Measurements from ENCODE around the gene C10orf53. TPM values are rescaled to one million over a fixed set of nuclear protein-coding genes. Genes with fewer than 3 reads are reported as not detected.

The C10orf53 gene
- total RNA-seq, 2 experiments from 2014 or later = not detected

DNA sequence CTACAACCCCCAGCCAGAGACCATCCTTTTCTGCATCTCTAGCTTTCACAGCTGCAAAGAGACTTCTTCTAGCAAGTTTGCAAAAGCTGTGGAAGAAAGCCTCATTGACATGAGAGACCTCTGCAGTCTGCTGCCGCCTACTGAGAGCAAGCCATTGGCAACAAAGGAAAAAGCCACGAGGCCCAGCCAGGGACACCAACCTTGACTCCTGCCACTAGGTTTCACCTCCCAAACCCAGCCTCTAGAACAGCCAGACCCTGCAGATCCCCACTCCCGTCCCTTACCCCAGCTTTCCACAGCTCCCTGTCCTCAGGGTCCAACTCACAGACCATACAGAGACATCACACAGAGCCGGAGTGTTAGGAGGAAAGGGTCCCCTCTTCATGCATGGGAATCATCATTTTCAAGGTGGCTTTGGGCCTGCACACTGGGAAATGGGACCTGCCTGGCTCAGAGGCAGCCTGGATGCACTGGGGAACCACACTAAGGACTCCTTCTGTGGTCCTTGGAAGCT lies 14.6 kb upstream of the C10orf53 start:
- no peak overlapping the region for H3K4me3 ChIP-seq (ENCODE audit: low read length)
- H3K36me3 Mint-ChIP-seq (ENCODE audit: low read depth) = no peaks in the 10 kb centered on the region
- ATAC-seq (ENCODE audit: poor library complexity) = no peak

GRCh38 chr10:49666054-49666615 lies 13.3 kb upstream of the C10orf53 start:
- H3K27me3 ChIP-seq (ENCODE audit: control insufficient read depth in 1 of 2, insufficient read depth in 2 of 2, low read length in 2 of 2) = peaks cover 11 to 13% of the 10 kb centered on the region in 2 experiments
- H3K9me3 Mint-ChIP-seq = no peaks in the 10 kb centered on the region
- ChIA-PET POLR2A (no interaction called here), CTCF (no interaction called here)
- H3K27me3 Mint-ChIP-seq = peaks cover 22% of the 10 kb centered on the region
- intact Hi-C loops (cut with DNase I, micrococcal nuclease) = no loop called here
- no peak overlapping the region for H3K27ac ChIP-seq (ENCODE audit: low read depth in 1 of 2, low read length in 2 of 2)
- no peaks in the 10 kb centered on the region for H3K4me1 Mint-ChIP-seq (ENCODE audit: low read depth)
- DNase-seq (no peak), ATAC-seq (ENCODE audit: poor library complexity) (no peak)
- H3K27ac Mint-ChIP-seq = no peak overlapping the region
- H3K4me1 ChIP-seq (ENCODE audit: insufficient read depth, low read length) = no peaks in the 10 kb centered on the region
- no peak overlapping the region for H3K4me3 Mint-ChIP-seq
- no peak overlapping the region for H3K4me3 ChIP-seq (ENCODE audit: low read length)
- no peaks in the 10 kb centered on the region for H3K36me3 ChIP-seq (ENCODE audit: insufficient read depth, low read length)
- no peaks in the 10 kb centered on the region for H3K36me3 Mint-ChIP-seq (ENCODE audit: low read depth)
- peaks cover 0 to 5% of the 10 kb centered on the region in 2 experiments for H3K9me3 ChIP-seq (ENCODE audit: control insufficient read depth in 1 of 2, insufficient read depth in 1 of 2, low read length in 2 of 2)
- TF ChIP-seq, protein P1, sequence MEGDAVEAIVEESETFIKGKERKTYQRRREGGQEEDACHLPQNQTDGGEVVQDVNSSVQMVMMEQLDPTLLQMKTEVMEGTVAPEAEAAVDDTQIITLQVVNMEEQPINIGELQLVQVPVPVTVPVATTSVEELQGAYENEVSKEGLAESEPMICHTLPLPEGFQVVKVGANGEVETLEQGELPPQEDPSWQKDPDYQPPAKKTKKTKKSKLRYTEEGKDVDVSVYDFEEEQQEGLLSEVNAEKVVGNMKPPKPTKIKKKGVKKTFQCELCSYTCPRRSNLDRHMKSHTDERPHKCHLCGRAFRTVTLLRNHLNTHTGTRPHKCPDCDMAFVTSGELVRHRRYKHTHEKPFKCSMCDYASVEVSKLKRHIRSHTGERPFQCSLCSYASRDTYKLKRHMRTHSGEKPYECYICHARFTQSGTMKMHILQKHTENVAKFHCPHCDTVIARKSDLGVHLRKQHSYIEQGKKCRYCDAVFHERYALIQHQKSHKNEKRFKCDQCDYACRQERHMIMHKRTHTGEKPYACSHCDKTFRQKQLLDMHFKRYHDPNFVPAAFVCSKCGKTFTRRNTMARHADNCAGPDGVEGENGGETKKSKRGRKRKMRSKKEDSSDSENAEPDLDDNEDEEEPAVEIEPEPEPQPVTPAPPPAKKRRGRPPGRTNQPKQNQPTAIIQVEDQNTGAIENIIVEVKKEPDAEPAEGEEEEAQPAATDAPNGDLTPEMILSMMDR (IDR thresholded peaks at IDR 0.05) = no peak

More for the DNA sequence above, 14.6 kb upstream of the C10orf53 start:
- H3K9me3 ChIP-seq (ENCODE audit: control insufficient read depth in 1 of 2, insufficient read depth in 1 of 2, low read length in 2 of 2) = peaks cover 0 to 9% of the 10 kb centered on the region in 2 experiments
- POLR2A ChIA-PET = no interaction called here
- H3K4me1 ChIP-seq (ENCODE audit: insufficient read depth, low read length) = no peaks in the 10 kb centered on the region
- H3K27me3 ChIP-seq (ENCODE audit: control insufficient read depth in 1 of 2, insufficient read depth in 2 of 2, low read length in 2 of 2) = peaks cover 11 to 13% of the 10 kb centered on the region in 2 experiments
- H3K36me3 ChIP-seq (ENCODE audit: insufficient read depth, low read length) = no peaks in the 10 kb centered on the region
- CTCF ChIA-PET = no interaction called here
- Mint-ChIP-seq H3K4me1 (ENCODE audit: low read depth) (no peaks in the 10 kb centered on the region), H3K9me3 (no peaks in the 10 kb centered on the region), H3K4me3 (no peak overlapping the region), H3K27ac (no peak overlapping the region), H3K27me3 (peaks cover 16% of the 10 kb centered on the region)
- intact Hi-C loops (cut with DNase I, micrococcal nuclease) = no loop called here
- TF ChIP-seq, protein P1 (IDR thresholded peaks at IDR 0.05) = no peak
- DNase-seq = no peak
- no peak overlapping the region for H3K27ac ChIP-seq (ENCODE audit: low read depth in 1 of 2, low read length in 2 of 2)

- Mint-ChIP-seq H3K4me3 (no peak overlapping the region), H3K4me1 (ENCODE audit: low read depth) (no peaks in the 10 kb centered on the region), H3K27me3 (peaks cover 27% of the 10 kb centered on the region), H3K36me3 (ENCODE audit: low read depth) (no peaks in the 10 kb centered on the region), H3K9me3 (no peaks in the 10 kb centered on the region), H3K27ac (no peak overlapping the region)
- CTCF ChIA-PET = no interaction called here
- Histone ChIP-seq H3K9me3 (ENCODE audit: control insufficient read depth in 1 of 2, insufficient read depth in 1 of 2, low read length in 2 of 2) (peaks cover 0 to 5% of the 10 kb centered on the region in 2 experiments), H3K27ac (ENCODE audit: low read depth in 1 of 2, low read length in 2 of 2) (no peak overlapping the region), H3K36me3 (ENCODE audit: insufficient read depth, low read length) (no peaks in the 10 kb centered on the region), H3K4me3 (ENCODE audit: low read length) (no peak overlapping the region), H3K4me1 (ENCODE audit: insufficient read depth, low read length) (no peaks in the 10 kb centered on the region), H3K27me3 (ENCODE audit: control insufficient read depth in 1 of 2, insufficient read depth in 2 of 2, low read length in 2 of 2) (peaks cover 11 to 13% of the 10 kb centered on the region in 2 experiments)
- intact Hi-C loops (cut with DNase I, micrococcal nuclease) = no loop called here
- DNase-seq (no peak), ATAC-seq (ENCODE audit: poor library complexity) (no peak)
- POLR2A ChIA-PET = no interaction called here
- TF ChIP-seq, protein P1 (IDR thresholded peaks at IDR 0.05) = no peak
Observed at GRCh38 chr10:49666685-49667084, 12.8 kb upstream of the C10orf53 start.
